Adrenal gland (tissue), 5 donors: ENCODE results near the gene VPS33A.
"Not testable (repeated sequence)": the region's sequence is repeated elsewhere in the genome, so short reads cannot be mapped to it uniquely, and the experiment has no call there.

ENCODE experiments used
- POLR2A ChIP-seq, 2 donors: fragments of 450-650 bp; IDR thresholded peaks; one replicate each; pipeline ENCODE4 v1.6.1; 2017; ENCODE audit warnings: antibody characterized with exemption in 2 of 2, mild to moderate bottlenecking in 2 of 2, moderate library complexity in 1 of 2
- TF ChIP-seq, protein P1 (sequence below), 6 experiments: fragments of 450-650 bp in 4 of 6; fragments of 200-600 bp in 2 of 6; sonication (generic) in 1 of 6; IDR thresholded peaks; 1 replicate in 5 of 6; 2 replicates in 1 of 6; pipeline versions ENCODE4 v1.5.1 to v1.8.0; 2016 to 2021; ENCODE audit warnings: antibody characterized with exemption in 6 of 6, mild to moderate bottlenecking in 2 of 6, moderate library complexity in 1 of 6
- donor health status: DM: no; HTN: no; CAD: no.

DNA sequence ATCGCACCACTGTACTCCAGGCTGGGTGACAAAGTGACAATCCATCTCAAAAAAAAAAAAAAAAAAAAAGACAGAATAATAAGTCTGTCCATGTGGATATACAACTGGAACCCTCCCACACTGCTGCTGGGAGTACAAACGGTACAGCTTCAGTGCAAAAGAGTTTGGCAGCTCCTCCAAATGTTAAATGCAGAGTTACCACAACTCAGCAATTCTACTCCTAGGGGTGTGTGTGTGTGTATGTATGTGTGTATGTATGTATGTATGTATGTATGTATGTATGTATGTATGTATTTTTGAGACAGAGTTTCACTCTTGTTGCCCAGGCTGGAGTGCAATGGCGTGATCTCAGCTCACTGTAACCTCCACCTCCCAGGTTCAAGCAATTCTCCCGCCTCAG is 7.4 kb downstream of the VPS33A start:
- TF ChIP-seq, protein P1, sequence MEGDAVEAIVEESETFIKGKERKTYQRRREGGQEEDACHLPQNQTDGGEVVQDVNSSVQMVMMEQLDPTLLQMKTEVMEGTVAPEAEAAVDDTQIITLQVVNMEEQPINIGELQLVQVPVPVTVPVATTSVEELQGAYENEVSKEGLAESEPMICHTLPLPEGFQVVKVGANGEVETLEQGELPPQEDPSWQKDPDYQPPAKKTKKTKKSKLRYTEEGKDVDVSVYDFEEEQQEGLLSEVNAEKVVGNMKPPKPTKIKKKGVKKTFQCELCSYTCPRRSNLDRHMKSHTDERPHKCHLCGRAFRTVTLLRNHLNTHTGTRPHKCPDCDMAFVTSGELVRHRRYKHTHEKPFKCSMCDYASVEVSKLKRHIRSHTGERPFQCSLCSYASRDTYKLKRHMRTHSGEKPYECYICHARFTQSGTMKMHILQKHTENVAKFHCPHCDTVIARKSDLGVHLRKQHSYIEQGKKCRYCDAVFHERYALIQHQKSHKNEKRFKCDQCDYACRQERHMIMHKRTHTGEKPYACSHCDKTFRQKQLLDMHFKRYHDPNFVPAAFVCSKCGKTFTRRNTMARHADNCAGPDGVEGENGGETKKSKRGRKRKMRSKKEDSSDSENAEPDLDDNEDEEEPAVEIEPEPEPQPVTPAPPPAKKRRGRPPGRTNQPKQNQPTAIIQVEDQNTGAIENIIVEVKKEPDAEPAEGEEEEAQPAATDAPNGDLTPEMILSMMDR (IDR thresholded peaks at IDR 0.05), result not testable (repeated sequence)
- not testable (repeated sequence) for TF ChIP-seq POLR2A (IDR thresholded peaks at IDR 0.05)
